Activated CD4-positive, alpha-beta T cell treated with anti-CD3 and anti-CD28 coated beads, Interleukin-2, amount 10 ng/mL, durations not matched to agents 7 days and 5 days (primary cell): Measurements from ENCODE around the gene CDH2. TPM values are rescaled to one million over a fixed set of nuclear protein-coding genes. Genes with fewer than 3 reads are reported as not detected.

ENCODE experiments used
- CTCF ChIA-PET: fragments of 350-600 bp; sonication (Branson Sonifier 250); formaldehyde crosslinking; loops from one replicate; lab custom pipeline; 2021; ENCODE audit warnings: antibody characterized with exemption; lab: Charles Lee
- POLR2A ChIA-PET: fragments of 350-600 bp; sonication (Branson Sonifier 250); formaldehyde crosslinking; loops from one replicate; lab custom pipeline; 2021; ENCODE audit warnings: antibody characterized with exemption; lab: Charles Lee
- DNase-seq: peaks from one replicate; pipeline ENCODE4 v3.0.0-alpha.2; 2020
- H3K27ac Mint-ChIP-seq: one replicate; pipeline ENCODE4 v1.8.0; 2021; ENCODE audit warnings: mild to moderate bottlenecking, moderate library complexity, mixed read lengths
- H3K27me3 Mint-ChIP-seq: one replicate; pipeline ENCODE4 v1.8.0; 2021; ENCODE audit warnings: mixed read lengths
- H3K36me3 Mint-ChIP-seq: one replicate; pipeline ENCODE4 v1.8.0; 2021; ENCODE audit warnings: low read depth, mixed read lengths
- H3K4me1 Mint-ChIP-seq: one replicate; pipeline ENCODE4 v1.8.0; 2021; ENCODE audit warnings: mixed read lengths
- H3K4me3 Mint-ChIP-seq: one replicate; pipeline ENCODE4 v1.8.0; 2021; ENCODE audit warnings: mild to moderate bottlenecking, moderate library complexity, mixed read lengths
- H3K9me3 Mint-ChIP-seq: one replicate; pipeline ENCODE4 v1.8.0; 2021; ENCODE audit warnings: mixed read lengths
- total RNA-seq, 2 experiments: library from RNA; stranded (reverse); gene quantifications; one replicate each; pipeline ENCODE4 v1.2.3, GENCODE V29; 2021

The CDH2 gene
- total RNA-seq, 2 experiments from 2014 or later: not detected

GRCh38 chr18:27964811-27965210 is 212.1 kb downstream of the CDH2 start:
- no peak overlapping the region for H3K4me3 Mint-ChIP-seq
- no peaks in the 10 kb centered on the region for H3K9me3 Mint-ChIP-seq
- no peaks in the 10 kb centered on the region for H3K36me3 Mint-ChIP-seq
- no peaks in the 10 kb centered on the region for H3K4me1 Mint-ChIP-seq
- no peak for DNase-seq
- ChIA-PET CTCF (interaction anchor here (1.0 kb wide), 1 partner anchor 12 kb away, joined by 3 read pairs; no protein-coding TSS in a partner anchor), POLR2A (no interaction called here)
- no peak overlapping the region for H3K27ac Mint-ChIP-seq
- H3K27me3 Mint-ChIP-seq: no peaks in the 10 kb centered on the region

- ChIA-PET CTCF (no interaction called here), POLR2A (no interaction called here)
- H3K27ac Mint-ChIP-seq: no peak overlapping the region
- H3K4me1 Mint-ChIP-seq: no peaks in the 10 kb centered on the region
- no peaks in the 10 kb centered on the region for H3K36me3 Mint-ChIP-seq
- no peaks in the 10 kb centered on the region for H3K9me3 Mint-ChIP-seq
- no peak overlapping the region for H3K4me3 Mint-ChIP-seq
- no peaks in the 10 kb centered on the region for H3K27me3 Mint-ChIP-seq
- DNase-seq: no peak
Measured at GRCh38 chr18:27959101-27959500, 217.8 kb downstream of the CDH2 start.

DNA sequence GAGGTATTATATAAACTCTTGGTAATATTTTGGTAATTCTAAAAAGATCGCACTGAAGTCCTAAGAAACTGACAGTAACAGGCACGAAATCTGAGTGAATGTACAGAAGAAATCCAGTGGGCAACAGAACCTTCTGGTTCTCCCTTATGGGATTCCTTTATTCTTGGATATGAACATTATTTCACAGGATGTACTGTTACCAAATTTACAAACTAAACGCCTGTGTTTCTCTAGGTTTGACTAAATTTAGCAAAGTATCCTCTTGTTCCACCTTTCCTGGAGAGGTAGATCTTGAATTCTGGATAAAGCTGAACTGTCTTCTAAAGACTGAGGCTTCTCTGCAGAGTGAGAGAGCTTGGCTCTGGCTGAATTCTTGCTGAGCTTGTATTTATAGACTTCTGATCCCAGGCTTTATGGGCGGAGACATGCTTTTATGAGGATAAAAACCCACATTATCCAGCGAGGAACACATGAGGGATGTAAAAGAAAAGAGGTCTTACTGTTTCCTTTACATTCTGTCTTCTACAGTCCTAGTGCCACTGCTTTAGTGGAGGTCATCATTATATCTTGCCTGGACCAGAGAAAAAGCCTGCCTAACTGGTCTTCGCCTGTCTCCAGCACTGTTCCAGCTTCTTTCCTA is 220.8 kb downstream of the CDH2 start:
- H3K27ac Mint-ChIP-seq: no peak overlapping the region
- no peaks in the 10 kb centered on the region for H3K27me3 Mint-ChIP-seq
- no peaks in the 10 kb centered on the region for H3K9me3 Mint-ChIP-seq
- DNase-seq: no peak
- H3K36me3 Mint-ChIP-seq: no peaks in the 10 kb centered on the region
- H3K4me1 Mint-ChIP-seq: no peaks in the 10 kb centered on the region
- ChIA-PET CTCF (no interaction called here), POLR2A (no interaction called here)
- H3K4me3 Mint-ChIP-seq: no peak overlapping the region

DNA sequence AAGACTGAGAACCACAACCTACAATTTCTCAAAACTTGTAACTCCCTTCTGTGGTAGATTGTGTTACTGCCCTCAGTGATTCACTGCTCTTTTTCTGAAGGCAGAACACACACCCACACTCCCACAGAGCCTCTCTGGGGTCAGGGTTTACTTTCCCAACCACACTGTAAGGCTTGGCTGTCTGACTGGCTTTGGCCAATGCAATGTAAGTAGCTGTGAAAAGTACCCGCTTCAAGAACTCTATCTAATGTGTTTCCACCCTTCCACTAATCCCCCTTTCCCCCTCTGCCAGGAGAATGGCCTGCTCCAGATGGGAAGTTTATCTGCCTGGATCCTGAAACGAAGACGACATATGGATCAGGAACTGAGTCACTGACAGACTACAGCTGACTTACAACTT is 222.7 kb downstream of the CDH2 start:
- Mint-ChIP-seq H3K4me3 (no peak overlapping the region), H3K4me1 (no peaks in the 10 kb centered on the region), H3K27ac (no peak overlapping the region), H3K9me3 (no peaks in the 10 kb centered on the region), H3K27me3 (no peaks in the 10 kb centered on the region), H3K36me3 (no peaks in the 10 kb centered on the region)
- DNase-seq: no peak
- CTCF ChIA-PET: no interaction called here
- POLR2A ChIA-PET: no interaction called here

DNA sequence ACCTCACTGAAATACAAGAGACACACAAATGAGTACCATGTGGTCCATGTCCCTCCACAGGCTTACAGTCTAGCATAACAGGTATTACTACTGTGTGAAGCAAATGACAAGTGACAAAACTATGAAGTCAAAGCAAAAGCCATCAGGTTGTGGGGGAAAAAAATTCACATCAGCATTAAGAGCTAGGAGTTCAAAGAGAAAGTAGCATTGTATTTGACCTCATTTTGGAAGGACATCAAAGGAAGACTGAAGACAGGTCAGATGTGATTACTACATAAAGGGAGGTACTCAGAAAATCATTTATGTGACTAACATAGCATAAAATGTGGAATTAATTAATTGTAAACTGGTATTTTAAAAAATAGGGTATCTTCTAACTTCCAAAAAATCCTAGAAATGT is 224.2 kb downstream of the CDH2 start:
- ChIA-PET POLR2A (no interaction called here), CTCF (interaction anchor here (1.6 kb wide), 1 partner anchor 12 kb away, joined by 3 read pairs; no protein-coding TSS in a partner anchor)
- no peaks in the 10 kb centered on the region for H3K36me3 Mint-ChIP-seq
- H3K4me1 Mint-ChIP-seq: no peaks in the 10 kb centered on the region
- H3K27me3 Mint-ChIP-seq: no peaks in the 10 kb centered on the region
- no peak overlapping the region for H3K27ac Mint-ChIP-seq
- no peak overlapping the region for H3K4me3 Mint-ChIP-seq
- DNase-seq: no peak
- no peaks in the 10 kb centered on the region for H3K9me3 Mint-ChIP-seq

GRCh38 chr18:27950648-27951228 is 226.2 kb downstream of the CDH2 start:
- POLR2A ChIA-PET: no interaction called here
- DNase-seq: no peak
- CTCF ChIA-PET: no interaction called here
- no peaks in the 10 kb centered on the region for H3K9me3 Mint-ChIP-seq
- H3K27ac Mint-ChIP-seq: no peak overlapping the region
- no peaks in the 10 kb centered on the region for H3K27me3 Mint-ChIP-seq
- no peaks in the 10 kb centered on the region for H3K36me3 Mint-ChIP-seq
- no peak overlapping the region for H3K4me3 Mint-ChIP-seq
- no peaks in the 10 kb centered on the region for H3K4me1 Mint-ChIP-seq

- Mint-ChIP-seq H3K36me3 (no peaks in the 10 kb centered on the region), H3K4me1 (no peaks in the 10 kb centered on the region), H3K27ac (no peak overlapping the region), H3K4me3 (no peak overlapping the region), H3K27me3 (no peaks in the 10 kb centered on the region), H3K9me3 (no peaks in the 10 kb centered on the region)
- DNase-seq: no peak
- ChIA-PET POLR2A (no interaction called here), CTCF (no interaction called here)
Measured at GRCh38 chr18:27948986-27949385, 227.9 kb downstream of the CDH2 start.

- no peak overlapping the region for H3K4me3 Mint-ChIP-seq
- CTCF ChIA-PET: no interaction called here
- no peaks in the 10 kb centered on the region for H3K4me1 Mint-ChIP-seq
- H3K27me3 Mint-ChIP-seq: no peaks in the 10 kb centered on the region
- H3K36me3 Mint-ChIP-seq: no peaks in the 10 kb centered on the region
- H3K9me3 Mint-ChIP-seq: peaks cover 7% of the 10 kb centered on the region
- POLR2A ChIA-PET: no interaction called here
- no peak overlapping the region for H3K27ac Mint-ChIP-seq
- DNase-seq: no peak
Measured at GRCh38 chr18:27942706-27943105, 234.2 kb downstream of the CDH2 start.

GRCh38 chr18:27931535-27931934 is 245.4 kb downstream of the CDH2 start:
- H3K4me3 Mint-ChIP-seq: no peak overlapping the region
- no peaks in the 10 kb centered on the region for H3K36me3 Mint-ChIP-seq
- DNase-seq: no peak
- ChIA-PET CTCF (no interaction called here), POLR2A (no interaction called here)
- H3K27ac Mint-ChIP-seq: no peak overlapping the region
- H3K4me1 Mint-ChIP-seq: no peaks in the 10 kb centered on the region
- no peaks in the 10 kb centered on the region for H3K27me3 Mint-ChIP-seq
- peaks cover 8% of the 10 kb centered on the region for H3K9me3 Mint-ChIP-seq

GRCh38 chr18:27922780-27923179 is 254.2 kb downstream of the CDH2 start:
- Mint-ChIP-seq H3K27me3 (no peaks in the 10 kb centered on the region), H3K27ac (no peak overlapping the region), H3K9me3 (peaks cover 8% of the 10 kb centered on the region), H3K4me3 (no peak overlapping the region), H3K36me3 (no peaks in the 10 kb centered on the region), H3K4me1 (no peaks in the 10 kb centered on the region)
- CTCF ChIA-PET: no interaction called here
- no peak for DNase-seq
- POLR2A ChIA-PET: no interaction called here

DNA sequence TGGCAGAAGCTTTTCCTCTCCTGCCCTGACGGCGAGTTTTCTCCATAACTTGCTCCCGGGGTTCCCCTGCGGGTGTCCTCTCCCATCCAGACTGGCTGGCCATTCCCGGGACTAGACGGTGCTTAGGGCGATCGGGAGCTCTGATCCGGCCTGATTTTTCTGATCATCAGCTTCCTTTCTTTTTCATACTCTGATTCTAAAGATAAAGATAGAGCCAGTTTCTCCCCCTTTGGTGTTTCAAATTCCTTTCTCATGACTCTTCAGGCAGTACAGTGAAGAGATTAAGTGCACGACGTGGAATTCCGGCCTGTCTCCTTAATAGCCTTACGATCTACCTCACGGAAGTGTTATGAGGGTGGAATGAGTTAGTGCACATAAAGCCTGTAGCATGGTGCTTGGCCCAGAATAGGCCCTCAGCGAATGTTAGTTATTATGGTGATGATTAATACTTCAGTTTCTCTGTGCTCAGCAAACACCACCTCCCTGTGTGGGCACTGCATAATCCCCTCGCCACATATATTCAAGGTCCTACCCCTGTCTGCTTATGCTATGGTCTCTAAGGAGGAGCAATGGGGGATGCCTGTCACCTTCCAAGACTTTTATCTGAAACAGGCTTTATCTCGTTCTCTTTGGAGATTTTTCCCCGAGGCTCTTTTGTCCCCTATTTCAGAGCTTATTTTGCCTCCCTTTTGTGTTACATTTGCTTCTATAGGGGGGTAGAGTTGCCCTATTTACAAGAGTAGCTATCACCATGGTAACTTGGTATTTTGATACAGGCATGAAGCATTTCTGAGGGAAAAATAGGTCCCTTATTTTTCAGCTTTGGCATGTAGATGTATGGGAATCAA is 254.8 kb downstream of the CDH2 start:
- Mint-ChIP-seq H3K36me3 (no peaks in the 10 kb centered on the region), H3K27me3 (no peaks in the 10 kb centered on the region), H3K9me3 (peaks cover 6% of the 10 kb centered on the region), H3K4me3 (no peak overlapping the region), H3K4me1 (no peaks in the 10 kb centered on the region), H3K27ac (no peak overlapping the region)
- ChIA-PET CTCF (no interaction called here), POLR2A (no interaction called here)
- DNase-seq: no peak

GRCh38 chr18:27921392-27921791 is 255.5 kb downstream of the CDH2 start:
- CTCF ChIA-PET: no interaction called here
- Mint-ChIP-seq H3K36me3 (no peaks in the 10 kb centered on the region), H3K27ac (no peak overlapping the region), H3K4me3 (no peak overlapping the region), H3K27me3 (no peaks in the 10 kb centered on the region), H3K9me3 (peaks cover 6% of the 10 kb centered on the region), H3K4me1 (no peaks in the 10 kb centered on the region)
- POLR2A ChIA-PET: no interaction called here
- no peak for DNase-seq

DNA sequence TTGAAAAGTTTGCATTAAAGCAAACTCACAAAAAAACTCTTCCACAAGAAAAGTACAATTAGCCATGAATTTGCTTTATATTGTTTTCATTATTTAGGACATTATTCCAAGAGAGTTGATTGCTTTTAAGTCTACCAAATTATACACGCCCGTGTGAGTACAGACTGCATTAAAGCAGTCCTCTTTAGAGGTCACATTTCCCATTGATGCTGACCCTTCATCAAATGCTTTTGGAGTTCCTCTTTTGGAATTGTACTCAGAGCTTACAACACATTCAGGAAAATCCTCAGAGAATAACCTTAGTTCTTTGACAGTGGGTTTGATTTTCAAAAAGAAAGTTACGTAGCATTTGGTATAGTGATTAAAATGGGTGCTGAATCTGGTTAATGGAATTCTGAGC is 256.1 kb downstream of the CDH2 start:
- DNase-seq: no peak
- Mint-ChIP-seq H3K4me3 (no peak overlapping the region), H3K4me1 (no peaks in the 10 kb centered on the region), H3K27ac (no peak overlapping the region), H3K36me3 (no peaks in the 10 kb centered on the region), H3K27me3 (no peaks in the 10 kb centered on the region), H3K9me3 (peaks cover 6% of the 10 kb centered on the region)
- ChIA-PET CTCF (no interaction called here), POLR2A (no interaction called here)
